Fibroblast of lung (primary cell): ENCODE measurements around the gene POSTN. TPM values are rescaled to one million over a fixed set of nuclear protein-coding genes. Genes with fewer than 3 reads are reported as not detected.

Source experiments
- DNase-seq, 2 donors: peaks; one replicate each; pipeline versions ENCODE4 v3.0.0 to v3.0.0-alpha.2; 2010; ENCODE audit warnings: low read depth in 2 of 2
- H2AFZ ChIP-seq: 2 replicates; pipeline ENCODE4 v1.5.1; 2012; ENCODE audit warnings: low read length, control low read depth, inconsistent platforms
- H3K27ac ChIP-seq: 2 replicates; pipeline ENCODE4 v1.5.1; 2011; ENCODE audit warnings: low read length, control low read depth; ENCODE audit not compliant: insufficient read depth
- H3K27me3 ChIP-seq: 2 replicates; pipeline ENCODE4 v1.5.1; 2011; ENCODE audit warnings: mild to moderate bottlenecking, low read length; ENCODE audit not compliant: control insufficient read depth, insufficient read depth
- H3K36me3 ChIP-seq: 2 replicates; pipeline ENCODE4 v1.5.1; 2011; ENCODE audit warnings: low read length; ENCODE audit not compliant: control insufficient read depth, insufficient read depth
- H3K4me1 ChIP-seq: 2 replicates; pipeline ENCODE4 v1.5.1; 2011; ENCODE audit warnings: low read length; ENCODE audit not compliant: control insufficient read depth, insufficient read depth; ENCODE audit errors: extremely low read depth
- H3K4me2 ChIP-seq: 2 replicates; pipeline ENCODE4 v1.5.1; 2011; ENCODE audit warnings: low read length, control low read depth; ENCODE audit not compliant: insufficient read depth; ENCODE audit errors: extremely low read depth
- H3K4me3 ChIP-seq, 4 experiments: fragments of 200-600 bp in 1 of 4; sonication (generic) in 1 of 4; replicated peaks in 1 of 4; 2 replicates each; pipeline ENCODE4 v1.5.1; 2011 to 2016; ENCODE audit warnings: low read length in 4 of 4, low read depth in 3 of 4, mild to moderate bottlenecking in 3 of 4, control low read depth in 2 of 4, inconsistent platforms in 1 of 4, mixed read lengths in 1 of 4; ENCODE audit not compliant: insufficient read depth in 1 of 4; ENCODE audit errors: control extremely low read depth in 1 of 4
- H3K79me2 ChIP-seq: 2 replicates; pipeline ENCODE4 v1.5.1; 2012; ENCODE audit warnings: mild to moderate bottlenecking, low read length, inconsistent platforms; ENCODE audit not compliant: control insufficient read depth, insufficient read depth
- H3K9ac ChIP-seq: 2 replicates; pipeline ENCODE4 v1.5.1; 2011; ENCODE audit warnings: mild to moderate bottlenecking, low read length, control low read depth; ENCODE audit not compliant: insufficient read depth
- H3K9me3 ChIP-seq: 2 replicates; pipeline ENCODE4 v1.5.1; 2012; ENCODE audit warnings: low read depth, low read length; ENCODE audit not compliant: control insufficient read depth, insufficient read depth
- H4K20me1 ChIP-seq: 2 replicates; pipeline ENCODE4 v1.5.1; 2011; ENCODE audit warnings: low read length; ENCODE audit not compliant: control insufficient read depth, insufficient read depth; ENCODE audit errors: extremely low read depth
- EZH2 ChIP-seq: IDR thresholded peaks from 2 replicates; pipeline ENCODE4 v1.5.1; 2012; ENCODE audit warnings: low read length, control low read depth, mild to moderate bottlenecking; ENCODE audit errors: missing control alignments
- polyA plus RNA-seq, 2 donors: library from polyadenylated mRNA; depleted of rRNA in 1 of 2; stranded (reverse) in 1 of 2; unstranded in 1 of 2; fragments of >200 nt; gene quantifications; 2 replicates each; pipeline ENCODE4 v1.2.1, GENCODE V29; 2011 to 2012; ENCODE audit warnings: missing spikeins in 1 of 2
- total RNA-seq: library from RNA; depleted of rRNA; stranded (reverse); fragments of >200 nt; gene quantifications from 2 replicates; pipeline ENCODE4 v1.2.1, GENCODE V29; 2014
- TF ChIP-seq, protein P1 (sequence below), 2 donors: IDR thresholded peaks in 1 of 2; conservative IDR thresholded peaks in 1 of 2; 1 replicate in 1 of 2; 2 replicates in 1 of 2; pipeline ENCODE4 v1.5.1; 2011 to 2012; ENCODE audit warnings: low read length in 2 of 2, control low read depth in 1 of 2, inconsistent platforms in 1 of 2, low read depth in 1 of 2, mild to moderate bottlenecking in 1 of 2

The POSTN gene
- total and polyA plus RNA-seq, 2 donors (not counting 1 experiment from before 2014, with no cell fraction given) = 221 to 1,141 TPM

DNA sequence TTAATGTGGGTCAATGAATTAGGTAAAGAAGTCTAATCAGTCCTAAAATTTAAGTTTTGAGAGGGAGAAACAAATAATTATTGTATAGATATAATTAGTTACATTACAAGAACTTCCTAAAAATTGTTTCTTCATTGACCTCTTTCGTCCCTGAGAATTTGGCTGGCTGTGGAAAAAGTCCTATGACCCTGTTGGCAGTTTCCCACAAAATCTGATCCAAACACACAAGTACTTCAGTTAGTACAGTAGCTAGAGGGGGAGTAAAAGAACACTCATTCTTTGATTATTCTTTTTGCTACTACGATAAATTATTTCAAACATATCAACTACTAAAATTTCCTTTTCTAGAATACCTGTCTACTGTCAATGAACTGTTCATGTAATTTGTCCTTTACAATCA is 11.3 kb downstream of the POSTN start:
- H3K79me2 ChIP-seq = no peaks in the 10 kb centered on the region
- no peak overlapping the region for H3K27ac ChIP-seq
- H3K9me3 ChIP-seq = no peaks in the 10 kb centered on the region
- no peaks in the 10 kb centered on the region for H3K27me3 ChIP-seq
- no peak overlapping the region for H3K9ac ChIP-seq
- H2AFZ ChIP-seq = no peak overlapping the region
- no peak overlapping the region for H3K4me2 ChIP-seq
- no peak overlapping the region for H3K4me3 ChIP-seq
- H3K4me1 ChIP-seq = no peaks in the 10 kb centered on the region
- no peak for TF ChIP-seq EZH2
- TF ChIP-seq, protein P1, sequence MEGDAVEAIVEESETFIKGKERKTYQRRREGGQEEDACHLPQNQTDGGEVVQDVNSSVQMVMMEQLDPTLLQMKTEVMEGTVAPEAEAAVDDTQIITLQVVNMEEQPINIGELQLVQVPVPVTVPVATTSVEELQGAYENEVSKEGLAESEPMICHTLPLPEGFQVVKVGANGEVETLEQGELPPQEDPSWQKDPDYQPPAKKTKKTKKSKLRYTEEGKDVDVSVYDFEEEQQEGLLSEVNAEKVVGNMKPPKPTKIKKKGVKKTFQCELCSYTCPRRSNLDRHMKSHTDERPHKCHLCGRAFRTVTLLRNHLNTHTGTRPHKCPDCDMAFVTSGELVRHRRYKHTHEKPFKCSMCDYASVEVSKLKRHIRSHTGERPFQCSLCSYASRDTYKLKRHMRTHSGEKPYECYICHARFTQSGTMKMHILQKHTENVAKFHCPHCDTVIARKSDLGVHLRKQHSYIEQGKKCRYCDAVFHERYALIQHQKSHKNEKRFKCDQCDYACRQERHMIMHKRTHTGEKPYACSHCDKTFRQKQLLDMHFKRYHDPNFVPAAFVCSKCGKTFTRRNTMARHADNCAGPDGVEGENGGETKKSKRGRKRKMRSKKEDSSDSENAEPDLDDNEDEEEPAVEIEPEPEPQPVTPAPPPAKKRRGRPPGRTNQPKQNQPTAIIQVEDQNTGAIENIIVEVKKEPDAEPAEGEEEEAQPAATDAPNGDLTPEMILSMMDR (conservative IDR thresholded peaks at IDR 0.05 in 1 of 2, IDR thresholded peaks at IDR 0.05 in 1 of 2; ENCODE audit: low read depth in 1 of 2, low read length in 2 of 2) = no peak
- H4K20me1 ChIP-seq = no peaks in the 10 kb centered on the region
- peak in 1 of 2 donors; percentile 27 for DNase-seq
- H3K36me3 ChIP-seq = no peaks in the 10 kb centered on the region

DNA sequence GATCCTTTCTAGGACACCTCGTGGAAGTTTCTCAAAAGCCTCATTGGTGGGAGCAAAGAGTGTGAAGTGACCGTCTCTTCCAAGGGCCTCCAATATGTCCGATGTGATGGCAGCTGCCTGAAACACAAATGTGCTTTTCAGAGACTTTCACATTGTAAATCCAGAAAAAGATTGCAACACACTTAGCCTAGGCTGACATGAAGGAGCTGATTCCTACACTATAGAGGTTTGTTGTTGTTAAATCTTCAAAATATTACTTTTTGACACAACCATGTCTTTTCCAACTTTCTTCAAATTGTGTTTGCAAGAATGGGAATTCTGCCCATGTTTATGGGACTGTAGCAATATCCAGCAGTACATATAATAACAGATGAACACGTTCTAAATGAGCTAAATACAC is 12.4 kb downstream of the POSTN start:
- Histone ChIP-seq H3K9ac (no peak overlapping the region), H3K9me3 (no peaks in the 10 kb centered on the region), H3K79me2 (no peaks in the 10 kb centered on the region), H3K27ac (no peak overlapping the region), H3K4me1 (no peaks in the 10 kb centered on the region), H3K4me3 (no peak overlapping the region), H3K36me3 (no peaks in the 10 kb centered on the region), H3K4me2 (no peak overlapping the region), H4K20me1 (no peaks in the 10 kb centered on the region), H3K27me3 (no peaks in the 10 kb centered on the region), H2AFZ (no peak overlapping the region)
- DNase-seq = no peak
- no peak for TF ChIP-seq EZH2
- TF ChIP-seq, protein P1 (conservative IDR thresholded peaks at IDR 0.05 in 1 of 2, IDR thresholded peaks at IDR 0.05 in 1 of 2; ENCODE audit: low read depth in 1 of 2, low read length in 2 of 2) = no peak

DNA sequence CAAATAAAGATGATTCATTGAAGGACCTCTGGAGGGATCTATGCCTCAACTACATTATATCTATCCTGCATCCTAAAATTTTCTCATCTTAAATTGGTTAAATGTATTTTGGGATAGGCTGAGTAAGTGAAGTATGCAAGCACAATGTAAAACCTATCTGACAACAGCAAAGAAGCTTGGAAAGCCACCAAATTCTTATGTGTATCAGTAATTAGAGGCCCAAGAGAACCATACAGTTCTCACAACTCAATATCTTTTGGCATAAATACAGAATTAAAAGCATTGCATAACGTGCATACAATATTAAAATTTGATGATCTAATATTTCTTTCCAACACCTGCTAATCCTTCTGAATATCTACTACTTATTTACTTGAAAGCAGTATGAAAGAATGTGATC is 13.0 kb downstream of the POSTN start:
- H3K9ac ChIP-seq = no peak overlapping the region
- no peaks in the 10 kb centered on the region for H3K27me3 ChIP-seq
- no peak overlapping the region for H3K4me3 ChIP-seq
- no peaks in the 10 kb centered on the region for H4K20me1 ChIP-seq
- no peak overlapping the region for H3K4me2 ChIP-seq
- no peaks in the 10 kb centered on the region for H3K4me1 ChIP-seq
- TF ChIP-seq EZH2 = no peak
- TF ChIP-seq, protein P1 (conservative IDR thresholded peaks at IDR 0.05 in 1 of 2, IDR thresholded peaks at IDR 0.05 in 1 of 2; ENCODE audit: low read depth in 1 of 2, low read length in 2 of 2) = no peak
- peaks cover under 1% of the 10 kb centered on the region for H3K36me3 ChIP-seq
- H3K79me2 ChIP-seq = no peaks in the 10 kb centered on the region
- no peaks in the 10 kb centered on the region for H3K9me3 ChIP-seq
- no peak overlapping the region for H3K27ac ChIP-seq
- DNase-seq = no peak
- H2AFZ ChIP-seq = no peak overlapping the region
